Measurements from ENCODE around the gene PAM.

Gene PAM

GRCh38 chr5:102930244-102930643, 175.1 kb downstream of the PAM start:
- TF ChIP-seq CTCF (IDR thresholded peaks at IDR 0.05; ENCODE audit: low read depth, low read length) = no peak
- DNase-seq = no peak
- H3K9me3 ChIP-seq = no peaks in the 10 kb centered on the region
- H3K36me3 ChIP-seq = no peaks in the 10 kb centered on the region
- H3K4me3 ChIP-seq (ENCODE audit: low read depth, low read length) = no peak overlapping the region
- no peaks in the 10 kb centered on the region for H3K27me3 ChIP-seq
- H3K4me1 ChIP-seq = no peaks in the 10 kb centered on the region; the same call in 1 of the 2 replicates

GRCh38 chr5:102931085-102931725, 176.1 kb downstream of the PAM start:
- no peak overlapping the region for H3K4me3 ChIP-seq (ENCODE audit: low read depth, low read length)
- DNase-seq = no peak
- TF ChIP-seq CTCF (IDR thresholded peaks at IDR 0.05; ENCODE audit: low read depth, low read length) = no peak
- no peaks in the 10 kb centered on the region; the same call in 1 of the 2 replicates for H3K4me1 ChIP-seq
- H3K27me3 ChIP-seq = no peaks in the 10 kb centered on the region
- H3K9me3 ChIP-seq = no peaks in the 10 kb centered on the region
- H3K36me3 ChIP-seq = no peaks in the 10 kb centered on the region

GRCh38 chr5:102932781-102933180, 177.7 kb downstream of the PAM start:
- H3K4me3 ChIP-seq (ENCODE audit: low read depth, low read length) = no peak overlapping the region
- no peaks in the 10 kb centered on the region for H3K36me3 ChIP-seq
- H3K4me1 ChIP-seq = no peaks in the 10 kb centered on the region; the same call in none of the 2 replicates
- TF ChIP-seq CTCF (IDR thresholded peaks at IDR 0.05; ENCODE audit: low read depth, low read length) = no peak
- DNase-seq = no peak
- no peaks in the 10 kb centered on the region for H3K27me3 ChIP-seq
- H3K9me3 ChIP-seq = no peaks in the 10 kb centered on the region

DNA sequence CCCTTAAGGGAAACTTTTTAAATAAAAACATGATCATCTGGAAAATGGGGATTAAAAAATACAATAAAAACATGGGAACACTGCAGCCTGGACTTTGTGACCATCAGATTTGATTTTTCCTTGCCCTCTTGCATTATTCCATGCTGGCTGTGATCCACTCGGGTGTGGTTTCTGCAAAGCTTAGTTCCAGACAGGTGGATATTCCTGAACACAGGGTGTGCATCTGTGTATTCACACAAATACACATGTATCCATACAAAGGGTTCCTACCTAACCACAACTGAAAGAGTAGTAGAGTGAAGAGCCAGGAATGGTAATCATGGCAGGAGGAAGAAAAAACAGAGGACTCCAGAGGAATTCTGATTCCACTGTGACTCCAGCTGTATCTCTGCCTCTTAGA, 178.2 kb downstream of the PAM start:
- no peak for TF ChIP-seq CTCF (IDR thresholded peaks at IDR 0.05; ENCODE audit: low read depth, low read length)
- no peaks in the 10 kb centered on the region for H3K36me3 ChIP-seq
- no peaks in the 10 kb centered on the region for H3K27me3 ChIP-seq
- H3K4me1 ChIP-seq = no peaks in the 10 kb centered on the region; the same call in 1 of the 2 replicates
- H3K9me3 ChIP-seq = no peaks in the 10 kb centered on the region
- DNase-seq = no peak
- H3K4me3 ChIP-seq (ENCODE audit: low read depth, low read length) = no peak overlapping the region

GRCh38 chr5:102933721-102934459, 178.8 kb downstream of the PAM start:
- no peaks in the 10 kb centered on the region for H3K9me3 ChIP-seq
- no peaks in the 10 kb centered on the region for H3K36me3 ChIP-seq
- H3K4me3 ChIP-seq (ENCODE audit: low read depth, low read length) = no peak overlapping the region
- no peaks in the 10 kb centered on the region for H3K27me3 ChIP-seq
- DNase-seq = no peak
- no peaks in the 10 kb centered on the region; the same call in 1 of the 2 replicates for H3K4me1 ChIP-seq
- TF ChIP-seq CTCF (IDR thresholded peaks at IDR 0.05; ENCODE audit: low read depth, low read length) = no peak

- no peaks in the 10 kb centered on the region for H3K36me3 ChIP-seq
- H3K4me3 ChIP-seq (ENCODE audit: low read depth, low read length) = no peak overlapping the region
- no peak for DNase-seq
- H3K9me3 ChIP-seq = no peaks in the 10 kb centered on the region
- H3K4me1 ChIP-seq = no peaks in the 10 kb centered on the region; the same call in 1 of the 2 replicates
- TF ChIP-seq CTCF (IDR thresholded peaks at IDR 0.05; ENCODE audit: low read depth, low read length) = no peak
- no peaks in the 10 kb centered on the region for H3K27me3 ChIP-seq
Measured at GRCh38 chr5:102937894-102938293, 182.8 kb downstream of the PAM start.

Data from BE2C (cell line).